Neural crest cell (in vitro differentiated cells): ENCODE measurements around the gene TSC22D1. TPM values are rescaled to one million over a fixed set of nuclear protein-coding genes. Genes with fewer than 3 reads are reported as not detected.

ENCODE experiments used
- DNase-seq: peaks from one replicate; pipeline ENCODE4 v3.0.0; 2021; ENCODE audit warnings: low read depth, mixed read lengths, low spot score
- H3K27ac Mint-ChIP-seq: one replicate; pipeline ENCODE4 v1.8.0; 2021; ENCODE audit warnings: mild to moderate bottlenecking, mixed read lengths; ENCODE audit not compliant: unreplicated experiment
- H3K27me3 Mint-ChIP-seq: 2 replicates; pipeline ENCODE4 v1.8.0; 2021; ENCODE audit warnings: low read depth, mild to moderate bottlenecking, mixed read lengths
- H3K36me3 Mint-ChIP-seq: 2 replicates; pipeline ENCODE4 v1.8.0; 2021; ENCODE audit warnings: low read depth, mild to moderate bottlenecking, mixed read lengths
- H3K4me1 Mint-ChIP-seq: 2 replicates; pipeline ENCODE4 v1.8.0; 2021; ENCODE audit warnings: mixed read lengths
- H3K4me3 Mint-ChIP-seq: one replicate; pipeline ENCODE4 v1.8.0; 2021; ENCODE audit warnings: mild to moderate bottlenecking, mixed read lengths
- H3K9me3 Mint-ChIP-seq: 2 replicates; pipeline ENCODE4 v1.8.0; 2021; ENCODE audit warnings: mixed read lengths
- total RNA-seq: library from RNA; stranded (reverse); gene quantifications from 2 replicates; pipeline ENCODE4 v1.2.1, GENCODE V29; 2021
- TF ChIP-seq, protein P1 (sequence below): fragments of 200-600 bp; sonication (generic); conservative IDR thresholded peaks from 2 replicates; pipeline ENCODE4 v1.5.0; 2021; ENCODE audit warnings: antibody characterized with exemption, mild to moderate bottlenecking

Gene TSC22D1
- total RNA-seq, 1 donor from 2014 or later, result 119 TPM

DNA sequence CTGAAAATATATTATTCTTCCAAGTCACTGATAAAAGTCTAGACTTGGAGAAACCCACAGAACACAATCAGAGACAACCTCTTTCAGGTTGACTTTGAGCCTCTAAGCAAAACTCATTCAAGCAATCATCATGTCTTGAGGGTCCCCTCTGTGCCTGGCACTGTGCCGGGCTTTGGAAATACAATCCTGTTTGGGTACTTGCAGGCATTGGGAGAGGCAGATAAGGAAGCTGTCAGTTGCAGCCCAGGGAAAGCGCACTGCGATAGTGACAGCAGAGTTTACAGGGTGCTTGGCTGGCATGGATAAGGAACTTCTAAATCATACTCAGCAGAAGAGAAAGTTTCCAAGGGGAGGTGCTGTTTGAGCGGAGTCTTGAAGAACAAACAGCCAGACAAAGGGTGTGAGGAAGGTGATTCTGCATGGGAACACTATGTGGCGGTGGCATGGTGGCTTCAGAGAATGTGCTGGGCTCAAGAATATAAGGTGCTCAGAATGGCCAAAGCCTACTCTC lies 193.4 kb downstream of the TSC22D1 start:
- Mint-ChIP-seq H3K27me3 (no peaks in the 10 kb centered on the region), H3K4me3 (no peak overlapping the region), H3K36me3 (peaks cover 3% of the 10 kb centered on the region), H3K9me3 (no peaks in the 10 kb centered on the region), H3K4me1 (peaks cover 21% of the 10 kb centered on the region), H3K27ac (no peak overlapping the region)
- TF ChIP-seq, protein P1, sequence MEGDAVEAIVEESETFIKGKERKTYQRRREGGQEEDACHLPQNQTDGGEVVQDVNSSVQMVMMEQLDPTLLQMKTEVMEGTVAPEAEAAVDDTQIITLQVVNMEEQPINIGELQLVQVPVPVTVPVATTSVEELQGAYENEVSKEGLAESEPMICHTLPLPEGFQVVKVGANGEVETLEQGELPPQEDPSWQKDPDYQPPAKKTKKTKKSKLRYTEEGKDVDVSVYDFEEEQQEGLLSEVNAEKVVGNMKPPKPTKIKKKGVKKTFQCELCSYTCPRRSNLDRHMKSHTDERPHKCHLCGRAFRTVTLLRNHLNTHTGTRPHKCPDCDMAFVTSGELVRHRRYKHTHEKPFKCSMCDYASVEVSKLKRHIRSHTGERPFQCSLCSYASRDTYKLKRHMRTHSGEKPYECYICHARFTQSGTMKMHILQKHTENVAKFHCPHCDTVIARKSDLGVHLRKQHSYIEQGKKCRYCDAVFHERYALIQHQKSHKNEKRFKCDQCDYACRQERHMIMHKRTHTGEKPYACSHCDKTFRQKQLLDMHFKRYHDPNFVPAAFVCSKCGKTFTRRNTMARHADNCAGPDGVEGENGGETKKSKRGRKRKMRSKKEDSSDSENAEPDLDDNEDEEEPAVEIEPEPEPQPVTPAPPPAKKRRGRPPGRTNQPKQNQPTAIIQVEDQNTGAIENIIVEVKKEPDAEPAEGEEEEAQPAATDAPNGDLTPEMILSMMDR, result no peak
- DNase-seq, result no peak

Other genes starting within 250 kb of the TSC22D1 start
- gene SERP2, start 202.5 kb downstream of the TSC22D1 start, total RNA-seq, result 10.3 and 14.0 TPM in 2 replicates